GM13977 (cell line): Measurements from ENCODE around the gene SMAD9.

Experiments used
- DNase-seq: peaks from one replicate; pipeline ENCODE4 v3.0.0; 2012; ENCODE audit warnings: low spot score
- CTCF ChIP-seq: IDR thresholded peaks from 2 replicates; pipeline ENCODE4 v1.5.1; 2012; ENCODE audit warnings: mild to moderate bottlenecking, control low read depth; ENCODE audit not compliant: insufficient read depth; ENCODE audit errors: extremely low read depth, missing control alignments
- in situ Hi-C: fragments of 300-500 bp; cut with MboI; formaldehyde crosslinking; loops from one replicate; pipeline ENCODE4 v1.12.0; 2022; ENCODE audit warnings: low sequenced_read_pairs, low pct_unique_long_range_greater_than_20kb, mixed read lengths, inconsistent platforms; ENCODE audit not compliant: unreplicated experiment

Gene SMAD9

GRCh38 chr13:36801035-36801434 is 119.0 kb downstream of the SMAD9 start:
- in situ Hi-C loops, result no loop called here
- no peak for TF ChIP-seq CTCF
- DNase-seq, result no peak

- in situ Hi-C loops, result no loop called here
- no peak for TF ChIP-seq CTCF
- no peak for DNase-seq
Observed at GRCh38 chr13:36796052-36796451, 124.0 kb downstream of the SMAD9 start.

- no peak for TF ChIP-seq CTCF
- in situ Hi-C loops, result no loop called here
Observed at GRCh38 chr13:36795463-36795862, 124.6 kb downstream of the SMAD9 start.

More at GRCh38 chr13:36795463-36795862, 124.6 kb downstream of the SMAD9 start:
- no peak for DNase-seq
